GM15510 (cell line): ENCODE results near the gene CLCN1.

ENCODE experiments used
- POLR2A ChIP-seq: IDR thresholded peaks from 3 replicates; pipeline ENCODE4 v1.6.1; 2011; ENCODE audit warnings: borderline replicate concordance; ENCODE audit not compliant: insufficient read length; ENCODE audit errors: extremely low read depth

The CLCN1 gene

GRCh38 chr7:143341842-143342241, 25.9 kb downstream of the CLCN1 start:
- no peak for TF ChIP-seq POLR2A

GRCh38 chr7:143343596-143343995, 27.7 kb downstream of the CLCN1 start:
- no peak for TF ChIP-seq POLR2A

GRCh38 chr7:143345428-143345900, 29.6 kb downstream of the CLCN1 start:
- TF ChIP-seq POLR2A = no peak

- no peak for TF ChIP-seq POLR2A
Measured at GRCh38 chr7:143346018-143346417, 30.1 kb downstream of the CLCN1 start.

- no peak for TF ChIP-seq POLR2A
Measured at GRCh38 chr7:143347950-143348349, 32.0 kb downstream of the CLCN1 start.

- TF ChIP-seq POLR2A = no peak
Measured at GRCh38 chr7:143351060-143351459, 35.1 kb downstream of the CLCN1 start.

GRCh38 chr7:143351574-143351973, 35.7 kb downstream of the CLCN1 start:
- TF ChIP-seq POLR2A = no peak

- TF ChIP-seq POLR2A = no peak
Measured at GRCh38 chr7:143352531-143353002, 36.7 kb downstream of the CLCN1 start.

GRCh38 chr7:143354376-143354775, 38.5 kb downstream of the CLCN1 start:
- no peak for TF ChIP-seq POLR2A

- no peak for TF ChIP-seq POLR2A
Measured at GRCh38 chr7:143354965-143355364, 39.1 kb downstream of the CLCN1 start.

- no peak for TF ChIP-seq POLR2A
Measured at GRCh38 chr7:143355450-143356385, 39.8 kb downstream of the CLCN1 start.

GRCh38 chr7:143356414-143357050, 40.6 kb downstream of the CLCN1 start:
- TF ChIP-seq POLR2A = no peak

GRCh38 chr7:143358626-143359025, 42.7 kb downstream of the CLCN1 start:
- no peak for TF ChIP-seq POLR2A

GRCh38 chr7:143359771-143360353, 44.0 kb downstream of the CLCN1 start:
- no peak for TF ChIP-seq POLR2A

- no peak for TF ChIP-seq POLR2A
Measured at GRCh38 chr7:143360788-143361551, 45.1 kb downstream of the CLCN1 start.

GRCh38 chr7:143361552-143362130, 45.7 kb downstream of the CLCN1 start:
- no peak for TF ChIP-seq POLR2A
